SK-N-SH (cell line): ENCODE results near the gene TRIP13. TPM values are rescaled to one million over a fixed set of nuclear protein-coding genes. Genes with fewer than 3 reads are reported as not detected.
A peak's percentile ranks its signal among the peaks of the same experiment; 100 is the strongest.

Source experiments
- CTCF ChIA-PET: fragments of 300-600, 350-600 bp; formaldehyde crosslinking; extraction: SDS; loops from one replicate; lab custom pipeline; 2021; lab: Yijun Ruan, JAX
- POLR2A ChIA-PET: fragments of 350-600 bp; sonication (Branson Sonifier 250); formaldehyde crosslinking; extraction: SDS; loops from one replicate; lab custom pipeline; 2020; ENCODE audit warnings: antibody characterized with exemption, inconsistent platforms; lab: Yijun Ruan, JAX
- DNase-seq: peaks from one replicate; pipeline ENCODE4 v3.0.0; 2012
- H2AFZ ChIP-seq: fragments of 200-600 bp; sonication (generic); 2 replicates; pipeline ENCODE4 v1.8.1; 2016; ENCODE audit warnings: antibody characterized with exemption, mild to moderate bottlenecking, low read depth
- H3F3A ChIP-seq: fragments of 200-600 bp; sonication (generic); replicated peaks from 2 replicates; pipeline ENCODE3; 2016; ENCODE audit warnings: antibody characterized with exemption, mild to moderate bottlenecking; ENCODE audit not compliant: insufficient read depth
- H3K27ac ChIP-seq, 2 experiments: fragments of 200-500 bp in 1 of 2; fragments of 200-600 bp in 1 of 2; sonication (Bioruptor generic) in 1 of 2; sonication (generic), shearing (Covaris generic) in 1 of 2; 2 replicates each; pipeline versions ENCODE4 v1.5.1 to v1.6.1; 2014 to 2016; ENCODE audit warnings: low read depth in 2 of 2, inconsistent platforms in 1 of 2, low read length in 1 of 2, mild to moderate bottlenecking in 1 of 2, mixed read lengths in 1 of 2
- H3K27me3 ChIP-seq: fragments of 200-600 bp; sonication (generic), shearing (Covaris generic); 2 replicates; pipeline ENCODE4 v1.6.1; 2016; ENCODE audit warnings: mixed run types; ENCODE audit not compliant: insufficient read depth
- H3K36me3 ChIP-seq, 2 experiments: fragments of 200-500 bp in 1 of 2; fragments of 200-600 bp in 1 of 2; sonication (Bioruptor generic) in 1 of 2; sonication (generic) in 1 of 2; replicated peaks in 1 of 2; 2 replicates each; pipeline versions ENCODE3 to v1.5.1; 2014 to 2016; ENCODE audit warnings: low read length in 1 of 2, mild to moderate bottlenecking in 1 of 2; ENCODE audit not compliant: insufficient read depth in 2 of 2, control insufficient read depth in 1 of 2
- H3K4me1 ChIP-seq, 2 experiments: fragments of 200-500 bp in 1 of 2; fragments of 200-600 bp in 1 of 2; sonication (Bioruptor generic) in 1 of 2; sonication (generic), shearing (Covaris generic) in 1 of 2; 2 replicates each; pipeline versions ENCODE4 v1.5.1 to v1.6.1; 2014 to 2016; ENCODE audit warnings: low read depth in 1 of 2, low read length in 1 of 2, mixed run types in 1 of 2; ENCODE audit not compliant: insufficient read depth in 2 of 2, control insufficient read depth in 1 of 2
- H3K4me2 ChIP-seq: fragments of 200-600 bp; sonication (generic), shearing (Covaris generic); 2 replicates; pipeline ENCODE4 v1.6.1; 2017; ENCODE audit warnings: mixed run types
- H3K4me3 ChIP-seq, 2 experiments: fragments of 200-500 bp in 1 of 2; fragments of 200-600 bp in 1 of 2; sonication (Bioruptor generic) in 1 of 2; sonication (generic), shearing (Covaris generic) in 1 of 2; 2 replicates each; pipeline versions ENCODE4 v1.5.1 to v1.8.1; 2014 to 2016; ENCODE audit warnings: low read depth in 2 of 2, inconsistent platforms in 1 of 2, low read length in 1 of 2, mild to moderate bottlenecking in 1 of 2, mixed read lengths in 1 of 2, moderate library complexity in 1 of 2
- H3K79me2 ChIP-seq: fragments of 200-600 bp; sonication (generic); 2 replicates; pipeline ENCODE4 v1.8.1; 2017; ENCODE audit warnings: mild to moderate bottlenecking; ENCODE audit not compliant: insufficient read depth
- H3K9ac ChIP-seq: fragments of 200-600 bp; sonication (generic); 2 replicates; pipeline ENCODE4 v1.6.1; 2017; ENCODE audit warnings: mixed run types
- H3K9me2 ChIP-seq: fragments of 200-600 bp; sonication (generic); 2 replicates; pipeline ENCODE4 v1.6.1; 2017; ENCODE audit warnings: mixed run types
- H3K9me3 ChIP-seq: fragments of 200-600 bp; sonication (generic); 2 replicates; pipeline ENCODE4 v1.6.1; 2017; ENCODE audit warnings: mixed run types, mild to moderate bottlenecking, moderate library complexity
- H4K20me1 ChIP-seq: fragments of 200-600 bp; sonication (generic); 2 replicates; pipeline ENCODE4 v1.6.1; 2017; ENCODE audit warnings: mild to moderate bottlenecking, mixed run types; ENCODE audit not compliant: insufficient read depth
- EP300 ChIP-seq, 2 experiments: IDR thresholded peaks; 2 replicates each; pipeline versions ENCODE4 v1.4.0 to v1.6.1; 2012; ENCODE audit warnings: borderline replicate concordance in 1 of 2, low read depth in 1 of 2, low read length in 1 of 2
- JUND ChIP-seq: IDR thresholded peaks from 2 replicates; pipeline ENCODE4 v1.4.0; 2012
- NRF1 ChIP-seq: IDR thresholded peaks from 2 replicates; pipeline ENCODE4 v1.6.1; 2012; ENCODE audit warnings: low read depth, mild to moderate bottlenecking, low read length
- POLR2AphosphoS5 ChIP-seq: IDR thresholded peaks from 2 replicates; pipeline ENCODE4 v1.6.1; 2012; ENCODE audit warnings: low read depth, low read length
- RAD21 ChIP-seq: IDR thresholded peaks from 2 replicates; pipeline ENCODE4 v1.6.1; 2012; ENCODE audit warnings: mild to moderate bottlenecking, low read length
- RFX5 ChIP-seq: IDR thresholded peaks from 2 replicates; pipeline ENCODE4 v1.6.1; 2012; ENCODE audit warnings: mild to moderate bottlenecking, improper control_type of control experiment, low read length
- TEAD4 ChIP-seq: IDR thresholded peaks from 2 replicates; pipeline ENCODE4 v1.4.0; 2012; ENCODE audit warnings: mild to moderate bottlenecking, borderline replicate concordance; ENCODE audit not compliant: insufficient read depth
- WGBS: methylation state at CpG from one replicate; pipeline ENCODE4 v1.1.6; 2017; ENCODE audit warnings: low lambda C conversion rate; 5-methylcytosine and 5-hydroxymethylcytosine counted together
- polyA plus RNA-seq, 3 experiments: library from polyadenylated mRNA; depleted of rRNA; stranded (reverse); fragments of >200 nt; gene quantifications; 2 replicates each; pipeline ENCODE4 v1.2.3, GENCODE V29; 2012
- TF ChIP-seq, protein P1 (sequence below): IDR thresholded peaks from 2 replicates; pipeline ENCODE4 v1.6.1; 2012; ENCODE audit warnings: mild to moderate bottlenecking, low read depth, low read length, moderate library complexity
- TF ChIP-seq, protein P2 (sequence below): IDR thresholded peaks from 2 replicates; pipeline ENCODE4 v1.4.0; 2012; ENCODE audit warnings: low read depth, borderline replicate concordance
- TF ChIP-seq, protein P3 (sequence below): fragments of 150-350 bp; IDR thresholded peaks from 2 replicates; pipeline ENCODE4 v1.6.1; 2016; ENCODE audit warnings: mild to moderate bottlenecking, low read depth, low read length
- TF ChIP-seq, protein P4 (sequence below): IDR thresholded peaks from 2 replicates; pipeline ENCODE4 v1.4.0; 2012; ENCODE audit warnings: low read depth, borderline replicate concordance

TRIP13 gene
- polyA plus RNA-seq, 1 of the 3 experiments (the other 2 are of a cell fraction): 24.1 TPM

DNA sequence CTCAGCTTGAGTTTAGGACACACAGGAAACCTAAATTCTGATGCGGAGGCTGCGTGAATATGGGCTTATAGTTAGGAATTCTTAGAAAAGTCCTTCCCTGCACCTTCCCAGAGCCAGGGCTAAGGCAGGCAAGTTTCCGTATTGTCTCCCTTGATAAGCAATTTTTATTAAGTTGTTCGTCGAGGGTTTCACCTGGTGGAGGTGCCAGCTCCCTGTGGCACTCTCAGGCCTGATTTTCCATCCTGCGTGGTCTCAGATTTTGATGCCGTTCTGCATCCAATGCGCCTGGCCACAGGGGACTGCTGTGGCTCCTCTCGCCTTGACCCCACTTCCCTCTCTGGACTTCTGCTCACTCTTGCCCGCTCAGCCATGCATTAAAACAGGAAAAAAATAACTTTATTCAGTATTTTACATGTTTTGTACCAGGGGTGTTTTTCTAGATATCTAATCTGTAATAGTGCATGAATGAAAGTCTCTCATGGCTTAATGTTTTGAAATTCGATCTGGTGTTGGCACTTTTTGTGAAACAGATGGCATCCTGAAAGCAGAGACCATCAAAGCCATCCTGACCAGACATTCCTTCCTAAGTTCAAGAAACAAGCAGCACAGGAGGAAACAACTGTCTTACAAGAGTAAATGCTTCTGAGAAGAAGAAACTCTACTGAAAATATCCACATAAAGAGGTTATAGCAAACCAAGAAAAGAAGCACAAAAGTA lies 50.7 kb downstream of the TRIP13 start:
- no peak for TF ChIP-seq POLR2AphosphoS5
- TF ChIP-seq EP300 (IDR thresholded peaks at IDR 0.05; ENCODE audit: borderline replicate concordance in 1 of 2, low read depth in 1 of 2, low read length in 1 of 2): no peak
- no peak for TF ChIP-seq NRF1
- TF ChIP-seq, protein P1, sequence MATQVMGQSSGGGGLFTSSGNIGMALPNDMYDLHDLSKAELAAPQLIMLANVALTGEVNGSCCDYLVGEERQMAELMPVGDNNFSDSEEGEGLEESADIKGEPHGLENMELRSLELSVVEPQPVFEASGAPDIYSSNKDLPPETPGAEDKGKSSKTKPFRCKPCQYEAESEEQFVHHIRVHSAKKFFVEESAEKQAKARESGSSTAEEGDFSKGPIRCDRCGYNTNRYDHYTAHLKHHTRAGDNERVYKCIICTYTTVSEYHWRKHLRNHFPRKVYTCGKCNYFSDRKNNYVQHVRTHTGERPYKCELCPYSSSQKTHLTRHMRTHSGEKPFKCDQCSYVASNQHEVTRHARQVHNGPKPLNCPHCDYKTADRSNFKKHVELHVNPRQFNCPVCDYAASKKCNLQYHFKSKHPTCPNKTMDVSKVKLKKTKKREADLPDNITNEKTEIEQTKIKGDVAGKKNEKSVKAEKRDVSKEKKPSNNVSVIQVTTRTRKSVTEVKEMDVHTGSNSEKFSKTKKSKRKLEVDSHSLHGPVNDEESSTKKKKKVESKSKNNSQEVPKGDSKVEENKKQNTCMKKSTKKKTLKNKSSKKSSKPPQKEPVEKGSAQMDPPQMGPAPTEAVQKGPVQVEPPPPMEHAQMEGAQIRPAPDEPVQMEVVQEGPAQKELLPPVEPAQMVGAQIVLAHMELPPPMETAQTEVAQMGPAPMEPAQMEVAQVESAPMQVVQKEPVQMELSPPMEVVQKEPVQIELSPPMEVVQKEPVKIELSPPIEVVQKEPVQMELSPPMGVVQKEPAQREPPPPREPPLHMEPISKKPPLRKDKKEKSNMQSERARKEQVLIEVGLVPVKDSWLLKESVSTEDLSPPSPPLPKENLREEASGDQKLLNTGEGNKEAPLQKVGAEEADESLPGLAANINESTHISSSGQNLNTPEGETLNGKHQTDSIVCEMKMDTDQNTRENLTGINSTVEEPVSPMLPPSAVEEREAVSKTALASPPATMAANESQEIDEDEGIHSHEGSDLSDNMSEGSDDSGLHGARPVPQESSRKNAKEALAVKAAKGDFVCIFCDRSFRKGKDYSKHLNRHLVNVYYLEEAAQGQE: no peak
- TF ChIP-seq, protein P2, sequence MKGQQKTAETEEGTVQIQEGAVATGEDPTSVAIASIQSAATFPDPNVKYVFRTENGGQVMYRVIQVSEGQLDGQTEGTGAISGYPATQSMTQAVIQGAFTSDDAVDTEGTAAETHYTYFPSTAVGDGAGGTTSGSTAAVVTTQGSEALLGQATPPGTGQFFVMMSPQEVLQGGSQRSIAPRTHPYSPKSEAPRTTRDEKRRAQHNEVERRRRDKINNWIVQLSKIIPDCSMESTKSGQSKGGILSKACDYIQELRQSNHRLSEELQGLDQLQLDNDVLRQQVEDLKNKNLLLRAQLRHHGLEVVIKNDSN: no peak
- Histone ChIP-seq H3K9me2 (no peaks in the 10 kb centered on the region), H3K79me2 (no peaks in the 10 kb centered on the region), H3K9me3 (no peaks in the 10 kb centered on the region), H3K4me1 (peaks cover 0 to 33% of the 10 kb centered on the region in 2 experiments; a peak in 1 of 4 replicates), H3K9ac (no peak overlapping the region), H3K27ac (no peak overlapping the region), H3K36me3 (no peaks in the 10 kb centered on the region), H3F3A (no peaks in the 10 kb centered on the region), H3K27me3 (peaks cover 32% of the 10 kb centered on the region), H3K4me2 (no peak overlapping the region), H3K4me3 (no peak overlapping the region), H4K20me1 (no peaks in the 10 kb centered on the region), H2AFZ (no peak overlapping the region)
- no peak for DNase-seq
- ChIA-PET POLR2A (no interaction called here), CTCF (no interaction called here)
- WGBS: 77% methylated on average over 11 of the region's 11 CpGs

DNA sequence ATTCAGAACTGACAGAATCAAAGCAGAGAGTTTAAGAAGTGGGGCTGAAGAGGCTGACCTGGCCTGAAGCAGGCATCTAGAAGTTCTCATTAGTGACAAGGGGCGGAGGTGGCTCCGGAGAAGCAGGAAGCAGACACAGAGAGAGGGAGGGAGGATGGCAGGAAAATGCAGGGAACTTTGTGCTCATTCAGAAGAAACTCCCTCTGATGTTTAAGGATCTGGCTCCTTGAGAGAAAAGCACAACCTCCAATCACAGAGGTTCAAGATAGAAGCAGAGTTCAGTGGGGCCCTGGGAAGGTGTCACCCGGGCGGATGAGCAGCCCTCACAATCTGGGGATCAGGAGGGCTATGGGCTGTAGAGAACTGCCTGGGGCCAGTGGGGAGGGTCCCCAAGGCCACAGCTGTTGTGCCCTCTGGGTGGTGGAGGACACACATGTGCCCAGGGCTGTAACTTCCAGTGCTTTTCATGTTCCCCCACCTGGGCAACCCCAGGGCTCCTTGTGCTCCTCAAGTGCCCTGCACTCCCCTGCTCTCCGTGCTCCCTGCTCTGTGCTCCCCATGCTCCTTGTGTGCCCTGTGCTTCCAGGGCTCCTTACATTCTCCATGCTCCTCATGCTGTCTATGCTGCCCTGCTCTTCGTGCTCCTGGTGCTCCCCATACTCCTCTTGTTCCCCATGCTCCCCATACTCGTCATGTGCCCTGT lies 51.4 kb downstream of the TRIP13 start:
- POLR2A ChIA-PET: no interaction called here
- peak; percentile 29 for DNase-seq
- peaks cover 32% of the 10 kb centered on the region for H3K27me3 ChIP-seq

More for the DNA sequence above, 51.4 kb downstream of the TRIP13 start:
- no peak overlapping the region for H3K4me3 ChIP-seq
- H3K79me2 ChIP-seq: no peaks in the 10 kb centered on the region
- no peak for TF ChIP-seq RFX5
- no peak for TF ChIP-seq RAD21
- no peak for TF ChIP-seq TEAD4
- TF ChIP-seq, protein P3, sequence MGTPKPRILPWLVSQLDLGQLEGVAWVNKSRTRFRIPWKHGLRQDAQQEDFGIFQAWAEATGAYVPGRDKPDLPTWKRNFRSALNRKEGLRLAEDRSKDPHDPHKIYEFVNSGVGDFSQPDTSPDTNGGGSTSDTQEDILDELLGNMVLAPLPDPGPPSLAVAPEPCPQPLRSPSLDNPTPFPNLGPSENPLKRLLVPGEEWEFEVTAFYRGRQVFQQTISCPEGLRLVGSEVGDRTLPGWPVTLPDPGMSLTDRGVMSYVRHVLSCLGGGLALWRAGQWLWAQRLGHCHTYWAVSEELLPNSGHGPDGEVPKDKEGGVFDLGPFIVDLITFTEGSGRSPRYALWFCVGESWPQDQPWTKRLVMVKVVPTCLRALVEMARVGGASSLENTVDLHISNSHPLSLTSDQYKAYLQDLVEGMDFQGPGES: no peak
- TF ChIP-seq, protein P4, sequence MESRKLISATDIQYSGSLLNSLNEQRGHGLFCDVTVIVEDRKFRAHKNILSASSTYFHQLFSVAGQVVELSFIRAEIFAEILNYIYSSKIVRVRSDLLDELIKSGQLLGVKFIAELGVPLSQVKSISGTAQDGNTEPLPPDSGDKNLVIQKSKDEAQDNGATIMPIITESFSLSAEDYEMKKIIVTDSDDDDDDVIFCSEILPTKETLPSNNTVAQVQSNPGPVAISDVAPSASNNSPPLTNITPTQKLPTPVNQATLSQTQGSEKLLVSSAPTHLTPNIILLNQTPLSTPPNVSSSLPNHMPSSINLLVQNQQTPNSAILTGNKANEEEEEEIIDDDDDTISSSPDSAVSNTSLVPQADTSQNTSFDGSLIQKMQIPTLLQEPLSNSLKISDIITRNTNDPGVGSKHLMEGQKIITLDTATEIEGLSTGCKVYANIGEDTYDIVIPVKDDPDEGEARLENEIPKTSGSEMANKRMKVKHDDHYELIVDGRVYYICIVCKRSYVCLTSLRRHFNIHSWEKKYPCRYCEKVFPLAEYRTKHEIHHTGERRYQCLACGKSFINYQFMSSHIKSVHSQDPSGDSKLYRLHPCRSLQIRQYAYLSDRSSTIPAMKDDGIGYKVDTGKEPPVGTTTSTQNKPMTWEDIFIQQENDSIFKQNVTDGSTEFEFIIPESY: no peak
- TF ChIP-seq NRF1: no peak
- TF ChIP-seq JUND: no peak
- H3K9me2 ChIP-seq: no peaks in the 10 kb centered on the region
- no peak overlapping the region for H2AFZ ChIP-seq
- H3K9ac ChIP-seq: no peak overlapping the region
- H3F3A ChIP-seq: no peaks in the 10 kb centered on the region
- H3K9me3 ChIP-seq: no peaks in the 10 kb centered on the region
- H3K4me1 ChIP-seq: peaks cover 0 to 36% of the 10 kb centered on the region in 2 experiments; a peak in 1 of 4 replicates
- no peaks in the 10 kb centered on the region for H3K36me3 ChIP-seq
- no peak overlapping the region for H3K4me2 ChIP-seq
- WGBS: 63% methylated on average over 6 of the region's 7 CpGs
- no peak overlapping the region for H3K27ac ChIP-seq
- CTCF ChIA-PET: no interaction called here
- H4K20me1 ChIP-seq: no peaks in the 10 kb centered on the region
